ENCODE results near the gene SMC6. TPM values are rescaled to one million over a fixed set of nuclear protein-coding genes. Genes with fewer than 3 reads are reported as not detected.

Gene SMC6, protein sequence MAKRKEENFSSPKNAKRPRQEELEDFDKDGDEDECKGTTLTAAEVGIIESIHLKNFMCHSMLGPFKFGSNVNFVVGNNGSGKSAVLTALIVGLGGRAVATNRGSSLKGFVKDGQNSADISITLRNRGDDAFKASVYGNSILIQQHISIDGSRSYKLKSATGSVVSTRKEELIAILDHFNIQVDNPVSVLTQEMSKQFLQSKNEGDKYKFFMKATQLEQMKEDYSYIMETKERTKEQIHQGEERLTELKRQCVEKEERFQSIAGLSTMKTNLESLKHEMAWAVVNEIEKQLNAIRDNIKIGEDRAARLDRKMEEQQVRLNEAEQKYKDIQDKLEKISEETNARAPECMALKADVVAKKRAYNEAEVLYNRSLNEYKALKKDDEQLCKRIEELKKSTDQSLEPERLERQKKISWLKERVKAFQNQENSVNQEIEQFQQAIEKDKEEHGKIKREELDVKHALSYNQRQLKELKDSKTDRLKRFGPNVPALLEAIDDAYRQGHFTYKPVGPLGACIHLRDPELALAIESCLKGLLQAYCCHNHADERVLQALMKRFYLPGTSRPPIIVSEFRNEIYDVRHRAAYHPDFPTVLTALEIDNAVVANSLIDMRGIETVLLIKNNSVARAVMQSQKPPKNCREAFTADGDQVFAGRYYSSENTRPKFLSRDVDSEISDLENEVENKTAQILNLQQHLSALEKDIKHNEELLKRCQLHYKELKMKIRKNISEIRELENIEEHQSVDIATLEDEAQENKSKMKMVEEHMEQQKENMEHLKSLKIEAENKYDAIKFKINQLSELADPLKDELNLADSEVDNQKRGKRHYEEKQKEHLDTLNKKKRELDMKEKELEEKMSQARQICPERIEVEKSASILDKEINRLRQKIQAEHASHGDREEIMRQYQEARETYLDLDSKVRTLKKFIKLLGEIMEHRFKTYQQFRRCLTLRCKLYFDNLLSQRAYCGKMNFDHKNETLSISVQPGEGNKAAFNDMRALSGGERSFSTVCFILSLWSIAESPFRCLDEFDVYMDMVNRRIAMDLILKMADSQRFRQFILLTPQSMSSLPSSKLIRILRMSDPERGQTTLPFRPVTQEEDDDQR
- polyA plus RNA-seq (2013) = 17.1 and 18.6 TPM in 2 replicates

DNA sequence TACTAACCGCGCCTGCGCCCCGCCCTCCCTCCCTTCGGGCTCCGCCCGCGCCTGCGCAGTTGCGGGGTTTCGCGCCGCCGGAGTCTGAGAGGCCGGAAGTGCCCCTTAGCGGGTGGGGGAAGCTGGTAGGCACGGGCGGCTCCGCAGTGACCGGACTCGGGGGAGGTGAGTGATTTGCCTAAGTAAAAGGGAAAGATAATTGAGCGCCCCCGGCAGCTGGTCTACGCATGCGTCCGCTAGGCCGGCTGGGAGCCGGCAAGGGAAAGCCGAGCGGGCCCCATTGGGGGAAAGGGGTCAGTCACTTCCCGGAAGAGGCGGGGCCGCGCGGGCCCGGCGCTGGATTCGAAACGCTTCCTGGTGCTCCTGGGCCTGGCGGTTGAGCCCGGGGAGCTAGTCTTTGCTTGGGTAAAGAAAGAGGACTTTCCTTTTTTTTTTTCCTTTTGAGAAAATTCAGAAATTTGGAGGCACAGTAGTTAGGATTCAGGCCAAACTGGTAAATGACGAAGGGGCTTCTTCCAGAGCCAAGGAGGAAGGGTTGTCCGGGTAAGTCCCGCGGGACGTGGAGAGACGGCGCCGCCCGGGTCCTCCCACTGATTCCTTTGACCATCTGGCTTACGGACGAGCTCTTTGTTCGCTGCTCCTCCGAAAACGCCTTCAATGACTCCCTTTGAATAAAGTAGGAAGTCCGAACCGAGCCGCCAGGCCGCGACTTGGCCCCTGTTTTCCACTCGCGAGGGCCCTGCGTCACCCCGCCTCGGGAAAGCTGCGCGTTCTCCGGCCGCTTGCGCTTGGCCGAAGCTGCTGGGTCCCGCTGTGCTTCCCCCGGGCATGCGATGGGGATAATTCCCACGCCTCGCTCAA lies at the start of gene SMC6, which contains the start of gene GEN1:
SMC6 (minus strand) TSS at position 8 of the 861 bp plus-strand sequence. CDS start 7,864 bp downstream, outside the sequence.
GEN1 (plus strand) TSS at position 336 of the 861 bp plus-strand sequence. CDS start 5,806 bp downstream, outside the sequence.
- Histone ChIP-seq H3K79me1 (ENCODE audit: low read length) (peaks cover 12% of the 10 kb centered on the region), H2BK12ac (ENCODE audit: low read length) (peak within 1 kb of the TSS; percentile 87), H3K4me1 (ENCODE audit: control insufficient read depth in 1 of 2, insufficient read depth in 2 of 2, low read length in 2 of 2) (no peaks in the 10 kb centered on the region), H3K23ac (ENCODE audit: low read length) (no peak within 1 kb of the TSS), H2AK5ac (ENCODE audit: low read length) (peak within 1 kb of the TSS; percentile 84), H3K4me3 (ENCODE audit: low read depth, low read length) (peak within 1 kb of the TSS; percentile 95), H3K36me3 (ENCODE audit: control insufficient read depth in 1 of 2, insufficient read depth in 2 of 2, low read length in 2 of 2) (no peaks in the 10 kb centered on the region), H3K9ac (ENCODE audit: low read length) (peak within 1 kb of the TSS; percentile 96), H2AFZ (ENCODE audit: insufficient read depth, low read length, poor library complexity) (peak within 1 kb of the TSS; percentile 100), H2BK5ac (ENCODE audit: low read depth, low read length, poor library complexity) (peak within 1 kb of the TSS; percentile 98), H3K27me3 (ENCODE audit: insufficient read depth, low read length) (no peaks in the 10 kb centered on the region), H4K12ac (ENCODE audit: low read depth, low read length) (peak within 1 kb of the TSS; percentile 97), H3K9me3 (ENCODE audit: insufficient read depth, low read depth, low read length) (no peaks in the 10 kb centered on the region), H3K79me2 (ENCODE audit: control insufficient read depth, insufficient read depth, low read length, poor library complexity) (peaks cover 11% of the 10 kb centered on the region), H3K4ac (ENCODE audit: low read depth, low read length) (peak within 1 kb of the TSS; percentile 98), H3K27ac (ENCODE audit: low read depth, low read length) (peak within 1 kb of the TSS; percentile 98), H2BK120ac (ENCODE audit: insufficient read depth, low read length, poor library complexity) (peak within 1 kb of the TSS; percentile 99), H3K18ac (ENCODE audit: low read length) (peak within 1 kb of the TSS; percentile 99), H4K91ac (ENCODE audit: low read depth, low read length) (peak within 1 kb of the TSS; percentile 98), H3K4me2 (ENCODE audit: low read length) (peak within 1 kb of the TSS; percentile 65), H4K8ac (ENCODE audit: low read depth, low read length) (peak within 1 kb of the TSS; percentile 99), H3K14ac (ENCODE audit: low read length) (peak within 1 kb of the TSS; percentile 99)
- no CpG with 5 or more reads among the region's 76 CpGs for WGBS (ENCODE audit: extremely low coverage, insufficient coverage, insufficient read length)
- DNase-seq = peak; percentile 83 to 92

DNA sequence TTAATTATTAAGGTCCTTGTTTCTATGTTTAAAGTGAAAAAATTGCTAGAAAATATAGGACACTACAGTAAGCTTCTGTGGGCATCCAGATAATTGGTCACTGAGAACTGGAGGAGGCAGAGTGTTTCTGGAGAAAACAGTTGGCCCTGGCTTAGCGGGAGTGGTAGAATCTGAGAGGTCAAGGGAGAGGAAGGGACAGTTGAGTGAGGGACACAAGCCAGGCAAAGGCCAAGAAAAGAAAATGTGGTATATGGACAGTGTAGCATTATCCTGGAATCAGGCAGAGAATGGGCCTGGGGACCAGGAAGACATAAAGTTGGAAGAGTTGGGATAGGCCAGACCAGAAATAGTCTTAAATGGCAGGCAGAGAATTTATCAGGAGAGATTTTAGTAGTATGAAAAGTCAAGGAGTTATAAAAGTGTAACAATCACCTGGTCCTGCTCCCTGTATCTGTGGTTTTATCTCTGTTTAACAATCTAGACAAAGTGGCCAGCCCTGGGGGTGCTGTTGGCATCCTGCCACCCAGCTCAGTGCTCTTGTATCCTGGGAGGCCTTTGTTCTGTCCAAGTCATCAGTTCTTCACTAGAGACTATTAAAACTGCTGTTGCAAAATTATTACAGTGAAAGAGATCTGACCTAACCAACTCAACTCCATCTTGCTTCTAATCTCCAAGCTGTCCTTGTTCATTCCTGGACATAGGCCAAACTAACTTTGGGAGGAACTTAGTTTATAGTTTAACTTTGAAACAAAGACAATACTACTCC lies 47.3 kb upstream of the SMC6 start:
- no peak overlapping the region for H3K23ac ChIP-seq (ENCODE audit: low read length)
- H3K4ac ChIP-seq (ENCODE audit: low read depth, low read length) = no peak overlapping the region
- H2AFZ ChIP-seq (ENCODE audit: insufficient read depth, low read length, poor library complexity) = no peak overlapping the region
- H2AK5ac ChIP-seq (ENCODE audit: low read length) = no peak overlapping the region
- no CpG with 5 or more reads among the region's 1 CpG for WGBS (ENCODE audit: extremely low coverage, insufficient coverage, insufficient read length)
- no peaks in the 10 kb centered on the region for H3K79me1 ChIP-seq (ENCODE audit: low read length)
- no peak overlapping the region for H4K91ac ChIP-seq (ENCODE audit: low read depth, low read length)
- H3K9ac ChIP-seq (ENCODE audit: low read length) = no peak overlapping the region
- no peak overlapping the region for H3K18ac ChIP-seq (ENCODE audit: low read length)
- no peak overlapping the region for H3K27ac ChIP-seq (ENCODE audit: low read depth, low read length)
- no peak overlapping the region for H4K12ac ChIP-seq (ENCODE audit: low read depth, low read length)
- H3K27me3 ChIP-seq (ENCODE audit: insufficient read depth, low read length) = no peaks in the 10 kb centered on the region
- H2BK5ac ChIP-seq (ENCODE audit: low read depth, low read length, poor library complexity) = no peak overlapping the region
- DNase-seq = no peak
- H3K14ac ChIP-seq (ENCODE audit: low read length) = no peak overlapping the region
- H3K4me3 ChIP-seq (ENCODE audit: low read depth, low read length) = no peak overlapping the region
- no peaks in the 10 kb centered on the region for H3K4me1 ChIP-seq (ENCODE audit: control insufficient read depth in 1 of 2, insufficient read depth in 2 of 2, low read length in 2 of 2)
- no peak overlapping the region for H2BK12ac ChIP-seq (ENCODE audit: low read length)
- H3K9me3 ChIP-seq (ENCODE audit: insufficient read depth, low read depth, low read length) = no peaks in the 10 kb centered on the region
- H3K79me2 ChIP-seq (ENCODE audit: control insufficient read depth, insufficient read depth, low read length, poor library complexity) = no peaks in the 10 kb centered on the region
- no peak overlapping the region for H2BK120ac ChIP-seq (ENCODE audit: insufficient read depth, low read length, poor library complexity)
- H3K4me2 ChIP-seq (ENCODE audit: low read length) = no peak overlapping the region
- H3K36me3 ChIP-seq (ENCODE audit: control insufficient read depth in 1 of 2, insufficient read depth in 2 of 2, low read length in 2 of 2) = no peaks in the 10 kb centered on the region
- H4K8ac ChIP-seq (ENCODE audit: low read depth, low read length) = no peak overlapping the region

DNA sequence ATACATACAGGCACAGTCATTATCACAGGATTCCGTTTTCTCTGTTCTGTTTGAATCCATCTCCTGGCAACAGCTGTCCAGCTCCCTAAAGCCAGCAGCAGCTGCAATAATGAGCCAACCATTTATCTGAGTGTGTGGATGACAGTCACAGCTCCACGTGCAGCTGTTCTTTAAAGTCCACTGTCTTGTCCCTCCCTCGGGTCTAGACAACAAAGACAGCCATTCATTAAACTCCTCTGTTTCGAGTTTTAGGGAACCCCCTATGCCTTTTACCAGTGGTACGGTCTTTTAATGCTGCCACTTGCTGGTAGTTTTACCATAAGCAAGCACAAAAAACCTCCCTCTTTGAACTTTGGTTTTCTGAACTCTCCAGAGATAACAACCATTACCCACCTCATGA lies 46.6 kb upstream of the SMC6 start:
- H2AFZ ChIP-seq (ENCODE audit: insufficient read depth, low read length, poor library complexity) = no peak overlapping the region
- H3K79me1 ChIP-seq (ENCODE audit: low read length) = no peaks in the 10 kb centered on the region
- no CpG with 5 or more reads among the region's 5 CpGs for WGBS (ENCODE audit: extremely low coverage, insufficient coverage, insufficient read length)
- peak overlapping the region; percentile 43 for H3K23ac ChIP-seq (ENCODE audit: low read length)
- DNase-seq = no peak
- H2AK5ac ChIP-seq (ENCODE audit: low read length) = no peak overlapping the region
- no peak overlapping the region for H3K18ac ChIP-seq (ENCODE audit: low read length)
- no peak overlapping the region for H4K91ac ChIP-seq (ENCODE audit: low read depth, low read length)
- no peaks in the 10 kb centered on the region for H3K9me3 ChIP-seq (ENCODE audit: insufficient read depth, low read depth, low read length)
- no peaks in the 10 kb centered on the region for H3K36me3 ChIP-seq (ENCODE audit: control insufficient read depth in 1 of 2, insufficient read depth in 2 of 2, low read length in 2 of 2)
- H3K27ac ChIP-seq (ENCODE audit: low read depth, low read length) = no peak overlapping the region
- H3K4me2 ChIP-seq (ENCODE audit: low read length) = no peak overlapping the region
- no peak overlapping the region for H2BK12ac ChIP-seq (ENCODE audit: low read length)
- H2BK120ac ChIP-seq (ENCODE audit: insufficient read depth, low read length, poor library complexity) = no peak overlapping the region
- H3K27me3 ChIP-seq (ENCODE audit: insufficient read depth, low read length) = no peaks in the 10 kb centered on the region
- H4K8ac ChIP-seq (ENCODE audit: low read depth, low read length) = no peak overlapping the region
- no peak overlapping the region for H3K14ac ChIP-seq (ENCODE audit: low read length)
- no peaks in the 10 kb centered on the region for H3K79me2 ChIP-seq (ENCODE audit: control insufficient read depth, insufficient read depth, low read length, poor library complexity)
- no peaks in the 10 kb centered on the region for H3K4me1 ChIP-seq (ENCODE audit: control insufficient read depth in 1 of 2, insufficient read depth in 2 of 2, low read length in 2 of 2)
- H2BK5ac ChIP-seq (ENCODE audit: low read depth, low read length, poor library complexity) = no peak overlapping the region
- no peak overlapping the region for H3K4ac ChIP-seq (ENCODE audit: low read depth, low read length)
- H4K12ac ChIP-seq (ENCODE audit: low read depth, low read length) = no peak overlapping the region
- no peak overlapping the region for H3K9ac ChIP-seq (ENCODE audit: low read length)
- H3K4me3 ChIP-seq (ENCODE audit: low read depth, low read length) = no peak overlapping the region

Data from trophoblast cell (in vitro differentiated cells and primary cell).